HT1080 (cell line): Measurements from ENCODE around the gene CHRND. TPM values are rescaled to one million over a fixed set of nuclear protein-coding genes. Genes with fewer than 3 reads are reported as not detected.

Experiments used
- DNase-seq: peaks from one replicate; pipeline ENCODE4 v3.0.0-alpha.2; 2015; ENCODE audit warnings: low read depth
- total RNA-seq: library from RNA; depleted of rRNA; stranded (reverse); fragments of >200 nt; shearing (Covaris generic); gene quantifications from 2 replicates; pipeline ENCODE4 v1.2.3, GENCODE V29; 2014

Gene CHRND
- total RNA-seq, 1 experiment from 2014 or later = not detected

DNA sequence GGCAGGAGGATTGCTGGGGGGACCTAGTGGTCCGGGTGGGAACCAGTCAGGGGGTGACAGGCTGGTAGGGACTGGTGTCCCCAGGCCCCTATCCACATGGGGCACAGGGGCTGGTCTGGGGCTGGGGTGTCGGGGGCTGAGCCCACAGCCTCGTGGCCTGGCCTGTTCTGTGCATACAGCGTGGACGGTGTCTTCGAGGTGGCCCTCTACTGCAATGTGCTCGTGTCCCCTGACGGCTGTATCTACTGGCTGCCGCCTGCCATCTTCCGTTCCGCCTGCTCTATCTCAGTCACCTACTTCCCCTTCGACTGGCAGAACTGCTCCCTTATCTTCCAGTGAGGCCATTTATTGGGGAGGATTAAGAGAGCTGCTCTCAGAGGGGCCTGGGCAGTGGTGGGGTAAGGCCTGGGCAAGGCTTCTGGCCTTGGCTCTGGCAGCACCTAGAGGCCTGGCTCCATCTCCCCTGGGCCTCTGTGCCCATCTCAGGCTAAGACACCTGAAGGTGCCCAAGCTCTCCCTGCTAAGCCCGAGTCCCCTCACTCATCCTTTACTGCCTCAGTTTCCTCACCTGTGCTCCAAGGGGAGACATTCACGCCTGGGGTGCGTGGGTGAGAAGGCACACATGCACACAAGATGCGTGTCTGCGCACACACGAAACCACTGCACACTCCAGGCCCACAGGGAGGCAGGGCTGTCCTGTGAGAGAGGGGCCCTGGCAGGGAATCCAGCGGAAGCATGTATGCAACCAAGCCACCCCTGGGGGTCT is 15.4 kb downstream of the CHRND start:
- DNase-seq = no peak

GRCh38 chr2:232541961-232542714 is 16.2 kb downstream of the CHRND start:
- no peak for DNase-seq

DNA sequence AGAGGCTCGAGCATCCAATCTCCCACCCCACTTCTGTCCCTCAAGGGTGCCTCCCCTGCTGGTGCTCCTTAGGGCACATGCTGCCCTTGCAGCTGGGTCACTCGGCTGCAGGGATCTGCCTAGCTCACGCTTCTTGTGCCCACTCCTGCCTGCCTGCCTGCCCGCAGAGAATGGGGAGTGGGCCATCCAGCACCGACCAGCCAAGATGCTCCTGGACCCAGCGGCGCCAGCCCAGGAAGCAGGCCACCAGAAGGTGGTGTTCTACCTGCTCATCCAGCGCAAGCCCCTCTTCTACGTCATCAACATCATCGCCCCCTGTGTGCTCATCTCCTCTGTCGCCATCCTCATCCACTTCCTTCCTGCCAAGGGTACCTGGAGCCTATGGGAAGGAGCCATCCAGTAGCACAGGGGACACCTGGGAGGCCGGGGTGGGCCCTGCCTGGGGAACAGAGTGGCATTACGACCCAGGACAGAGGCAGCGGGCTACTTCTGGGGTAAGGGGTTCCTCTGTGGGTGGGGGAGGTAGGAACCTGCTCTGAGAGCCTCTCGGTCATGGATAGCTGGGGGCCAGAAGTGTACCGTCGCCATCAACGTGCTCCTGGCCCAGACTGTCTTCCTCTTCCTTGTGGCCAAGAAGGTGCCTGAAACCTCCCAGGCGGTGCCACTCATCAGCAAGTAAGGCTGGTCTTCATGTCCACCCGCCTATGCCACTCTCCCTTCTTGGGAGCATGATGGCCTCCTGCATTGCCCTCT is 16.9 kb downstream of the CHRND start:
- DNase-seq = no peak

- DNase-seq = no peak
These were observed 17.5 kb downstream of the CHRND start for GRCh38 chr2:232543491-232543890.

DNA sequence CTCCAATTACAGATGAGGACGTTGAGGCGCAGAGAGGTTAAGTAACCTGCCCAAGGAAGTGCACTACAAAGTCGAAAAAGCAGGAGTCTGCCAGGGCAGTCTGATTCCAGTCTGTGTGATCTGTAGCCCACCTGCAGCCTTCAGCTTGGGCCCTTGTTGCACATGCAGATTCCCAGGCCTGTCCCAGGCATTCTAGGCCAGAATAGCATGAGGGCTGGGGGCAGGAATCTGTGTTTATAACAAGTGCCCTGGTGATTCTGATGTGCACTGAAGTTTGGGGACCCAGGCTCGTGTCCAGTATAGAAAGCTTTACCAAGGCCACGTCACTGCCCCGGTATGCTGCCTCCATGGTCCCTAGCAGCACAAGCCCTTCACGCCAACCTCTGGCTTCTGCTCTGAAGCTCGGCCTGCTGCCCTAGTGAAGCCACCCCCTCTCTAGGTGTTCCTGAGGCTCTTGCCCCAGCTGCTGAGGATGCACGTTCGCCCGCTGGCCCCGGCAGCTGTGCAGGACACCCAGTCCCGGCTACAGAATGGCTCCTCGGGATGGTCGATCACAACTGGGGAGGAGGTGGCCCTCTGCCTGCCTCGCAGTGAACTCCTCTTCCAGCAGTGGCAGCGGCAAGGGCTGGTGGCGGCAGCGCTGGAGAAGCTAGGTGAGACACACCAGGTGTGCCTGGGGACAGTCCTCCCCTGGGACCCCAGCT is 18.1 kb downstream of the CHRND start:
- DNase-seq = no peak

- DNase-seq = no peak
These were observed 18.7 kb downstream of the CHRND start for GRCh38 chr2:232544674-232545073.

DNA sequence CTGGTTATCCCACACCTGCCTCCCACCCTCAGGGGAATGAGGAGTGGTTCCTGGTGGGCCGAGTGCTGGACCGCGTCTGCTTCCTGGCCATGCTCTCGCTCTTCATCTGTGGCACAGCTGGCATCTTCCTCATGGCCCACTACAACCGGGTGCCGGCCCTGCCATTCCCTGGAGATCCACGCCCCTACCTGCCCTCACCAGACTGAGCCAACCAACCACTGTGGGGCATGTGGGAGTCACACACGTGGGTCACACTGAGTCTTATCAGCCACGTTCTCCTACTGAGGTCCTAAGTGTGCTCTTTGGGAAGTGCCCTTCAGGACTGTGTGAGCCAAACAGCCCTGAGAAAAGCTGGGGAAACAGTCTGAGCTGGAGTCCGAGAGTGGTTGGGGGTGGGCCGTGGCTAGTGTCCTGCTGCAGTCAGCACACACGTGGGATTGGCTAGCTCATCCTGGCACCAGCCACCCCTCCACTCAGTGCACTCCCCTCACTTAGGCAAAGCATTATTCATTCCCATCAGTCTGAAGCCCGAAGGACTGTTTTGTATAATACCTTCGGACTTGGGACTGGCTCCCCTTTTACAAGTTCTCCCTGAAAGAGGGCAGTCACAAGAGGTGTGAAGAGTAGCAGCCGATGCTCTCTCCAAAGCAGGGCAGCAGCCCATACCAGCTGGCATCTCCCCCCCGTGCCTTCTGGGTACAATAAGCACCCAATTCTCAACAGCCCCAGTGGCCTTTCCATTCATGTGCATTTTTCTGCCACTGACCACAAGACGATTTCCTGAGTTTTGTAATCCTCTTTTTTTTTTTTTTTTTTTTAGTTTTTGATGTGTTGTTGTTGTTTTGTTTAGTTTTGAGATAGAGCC is 19.8 kb downstream of the CHRND start:
- DNase-seq = no peak

- no peak for DNase-seq
These were observed 22.0 kb downstream of the CHRND start for GRCh38 chr2:232547991-232548390.

- DNase-seq = no peak
These were observed 23.8 kb downstream of the CHRND start for GRCh38 chr2:232549655-232550353.

- peak; percentile 91 for DNase-seq
These were observed 24.6 kb downstream of the CHRND start, which contains the start of the genes EIF4E2 and TIGD1 for GRCh38 chr2:232550354-232551249. Gene EIF4E2, plus strand, starts transcription at chr2:232550689. Its CDS starts 36 bp downstream, at chr2:232550725. Gene TIGD1, minus strand, starts transcription at chr2:232550557. Its CDS starts 675 bp downstream, at chr2:232549882.

DNA sequence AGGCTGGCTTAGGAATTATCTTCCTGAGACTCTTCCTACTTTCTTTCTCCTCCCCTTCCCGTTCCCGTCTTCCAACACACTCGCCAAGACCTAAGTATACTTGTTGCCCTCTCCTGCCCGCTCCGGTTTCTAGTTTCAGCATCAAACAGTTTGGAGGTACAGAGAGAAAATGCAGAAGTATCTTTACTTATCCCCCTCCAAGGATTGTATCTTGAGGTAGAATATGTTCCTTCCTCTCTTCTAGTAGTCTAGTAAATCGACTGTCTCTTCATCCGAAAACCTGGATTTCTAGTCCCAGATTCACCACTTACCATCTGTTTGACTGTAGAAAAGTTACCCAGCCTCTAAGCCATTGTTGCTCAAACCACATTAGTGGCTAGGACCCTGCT is 25.3 kb downstream of the CHRND start:
- no peak for DNase-seq

DNA sequence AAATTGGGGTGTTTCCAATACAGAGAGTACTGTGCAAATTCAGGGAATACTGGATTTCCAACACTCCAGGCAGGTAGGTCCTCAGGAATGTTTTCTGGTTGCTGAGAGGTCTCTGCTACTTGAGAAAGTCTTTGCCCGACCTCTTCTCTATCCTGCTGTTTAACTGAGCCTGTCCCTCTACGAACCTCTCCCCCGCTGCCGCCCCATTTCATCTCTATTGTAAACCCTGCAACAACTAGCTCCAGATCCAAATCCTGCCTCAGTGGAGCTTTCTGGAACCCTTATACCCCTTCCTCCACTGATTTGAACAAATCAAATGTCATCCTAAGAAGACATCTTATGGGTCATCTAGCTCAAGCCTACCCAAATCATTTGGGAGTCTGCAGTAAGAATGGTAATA is 25.8 kb downstream of the CHRND start:
- DNase-seq = no peak

DNA sequence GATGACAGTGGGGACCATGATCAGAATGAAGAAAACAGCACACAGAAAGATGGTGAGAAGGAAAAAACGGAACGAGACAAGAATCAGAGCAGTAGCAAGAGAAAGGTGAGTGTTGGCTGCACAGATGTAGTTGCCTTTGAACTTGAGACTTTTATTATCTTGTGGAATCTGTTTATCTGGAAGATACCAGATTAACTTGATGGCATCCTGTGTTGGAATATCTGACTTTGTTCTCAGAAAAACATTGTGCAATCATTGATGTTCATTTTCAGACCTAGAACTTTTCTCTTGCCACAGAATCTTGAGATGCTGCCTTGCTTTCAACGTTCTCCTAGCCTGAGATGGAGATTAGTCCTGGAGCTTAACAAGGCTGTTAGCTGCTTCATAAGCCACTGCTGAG is 30.5 kb downstream of the CHRND start:
- DNase-seq = no peak

DNA sequence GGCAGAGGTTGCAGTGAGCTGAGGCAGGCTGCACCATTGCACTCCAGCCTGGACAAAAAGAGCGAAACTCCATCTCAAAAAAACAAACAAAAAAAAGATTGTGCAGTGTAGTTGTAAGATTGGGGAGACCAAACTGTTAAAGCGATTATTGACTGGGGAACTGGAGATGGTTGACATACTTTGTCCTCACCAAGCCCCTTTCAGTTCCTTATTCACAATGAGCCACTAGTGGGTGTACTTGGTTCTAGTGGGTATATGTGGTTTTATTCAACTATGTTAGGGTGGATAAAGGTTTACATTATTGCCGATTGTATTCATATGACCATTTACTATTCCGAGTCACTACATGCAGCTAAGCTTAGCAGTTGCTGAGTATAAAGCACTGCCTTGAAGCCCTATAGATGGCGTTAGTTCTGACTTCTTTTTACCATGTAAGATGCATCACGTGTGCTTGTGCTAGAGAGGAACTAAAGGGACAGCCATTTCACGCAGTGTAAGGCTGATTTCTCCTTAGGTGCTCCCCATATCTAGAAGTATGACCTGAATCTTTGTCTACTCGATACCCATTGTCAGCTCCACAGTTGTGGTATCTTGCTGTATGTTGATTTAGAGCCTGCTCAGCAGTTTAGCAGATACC is 36.7 kb downstream of the CHRND start:
- DNase-seq = no peak

- no peak for DNase-seq
These were observed 37.6 kb downstream of the CHRND start for GRCh38 chr2:232563580-232563979.

DNA sequence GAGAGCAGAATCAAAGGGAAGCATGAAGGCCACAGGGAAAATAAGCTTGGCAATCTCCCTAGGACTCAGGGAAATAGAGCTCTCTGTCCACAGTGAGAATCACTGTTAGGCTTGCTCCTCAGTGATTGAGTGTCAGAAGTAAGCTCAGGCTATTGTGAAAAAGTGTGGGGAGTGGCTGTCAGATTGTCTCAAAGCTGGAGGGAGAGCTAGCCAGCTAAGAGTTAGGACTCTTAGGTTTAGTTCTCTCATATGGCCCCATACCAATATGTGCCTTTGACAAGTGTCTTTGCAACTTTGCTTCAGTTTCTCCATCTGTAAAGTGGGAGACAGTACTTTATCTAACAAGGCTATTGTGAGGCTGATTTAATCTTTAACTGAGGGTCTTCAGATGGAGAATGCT is 41.8 kb downstream of the CHRND start:
- DNase-seq = no peak

- peak; percentile 79 for DNase-seq
These were observed 42.2 kb downstream of the CHRND start for GRCh38 chr2:232568161-232568560.

DNA sequence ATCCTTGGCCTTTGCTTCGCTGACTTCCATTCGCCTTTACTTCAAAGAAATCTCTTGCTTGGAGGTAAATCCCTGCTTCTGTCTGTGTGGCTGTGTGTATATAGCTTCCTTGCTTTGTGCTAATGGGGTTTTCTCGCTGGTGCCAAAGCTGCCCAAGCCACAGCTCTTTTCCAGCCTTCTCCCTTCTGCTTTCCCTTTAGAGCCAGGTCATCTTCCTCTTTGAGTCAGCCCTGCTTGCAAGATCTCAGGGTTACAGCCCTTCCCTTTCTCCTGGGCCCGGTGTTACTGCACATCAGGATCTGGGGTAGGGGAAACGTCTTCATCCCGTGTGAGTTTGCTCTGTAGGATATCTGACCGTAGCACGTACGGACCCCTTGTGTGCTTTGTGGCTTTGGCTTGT is 43.6 kb downstream of the CHRND start:
- no peak for DNase-seq
